HepG2 (cell line): Measurements from ENCODE around the gene EPHB4. TPM values are rescaled to one million over a fixed set of nuclear protein-coding genes. Genes with fewer than 3 reads are reported as not detected.

Experiments
- ATAC-seq: fragments of 200-7000 bp; cut with Tn5 transposase; 3 replicates; pipeline ENCODE4 v1.9.1; 2020; ENCODE audit warnings: mild to moderate bottlenecking, moderate library complexity
- BruUV-seq: library from RNA; stranded (reverse); fragments of 400-500 nt; replicated peaks from 2 replicates; lab custom pipeline; 2021; lab: Mats Ljungman, UMichigan
- CTCF ChIA-PET: fragments of 300-600 bp; formaldehyde crosslinking; extraction: SDS; loops from one replicate; lab custom pipeline; 2021; ENCODE audit warnings: low total read pairs, inconsistent platforms, low intra/inter-chr PET ratio; lab: Yijun Ruan, JAX
- POLR2A ChIA-PET: fragments of 350-600 bp; sonication (Branson Sonifier 250); formaldehyde crosslinking; loops from one replicate; lab custom pipeline; 2020; ENCODE audit warnings: antibody characterized with exemption, inconsistent platforms; lab: Yijun Ruan, JAX
- DNase-seq: peaks from one replicate; pipeline ENCODE4 v3.0.0-alpha.2; 2015; ENCODE audit warnings: low spot score
- FAIRE-seq: peaks from 3 replicates; lab custom pipeline; 2011; peaks lifted over from hg19 to GRCh38; lab: Jason Lieb, UNC
- H2AFZ ChIP-seq: one replicate; pipeline ENCODE4 v1.6.1; 2011; ENCODE audit warnings: low read length, inconsistent platforms
- H3K27ac ChIP-seq: fragments of 300-600 bp; 3 replicates; pipeline ENCODE4 v1.8.0; 2011; ENCODE audit warnings: mixed run types, mild to moderate bottlenecking, mixed read lengths, low read length, inconsistent platforms; ENCODE audit not compliant: insufficient read depth; ENCODE audit errors: extremely low read length
- H3K27me3 ChIP-seq, 2 experiments: fragments of 200-600 bp in 1 of 2; 2 replicates in 1 of 2; 3 replicates in 1 of 2; pipeline versions ENCODE4 v1.6.0 to v1.8.0; 2011; ENCODE audit warnings: low read length in 2 of 2, mild to moderate bottlenecking in 2 of 2, moderate library complexity in 2 of 2, inconsistent platforms in 1 of 2; ENCODE audit not compliant: insufficient read depth in 2 of 2, control insufficient read depth in 1 of 2
- H3K36me3 ChIP-seq, 2 experiments: fragments of 200-600 bp in 1 of 2; replicated peaks in 1 of 2; 2 replicates in 1 of 2; 3 replicates in 1 of 2; pipeline versions ENCODE4 v1.5.1 to v1.8.0; 2011; ENCODE audit warnings: low read length in 2 of 2, inconsistent platforms in 1 of 2; ENCODE audit not compliant: insufficient read depth in 2 of 2, control insufficient read depth in 1 of 2
- H3K4me1 ChIP-seq: 2 replicates; pipeline ENCODE4 v1.5.1; 2012; ENCODE audit warnings: low read length, inconsistent platforms; ENCODE audit not compliant: insufficient read depth
- H3K4me2 ChIP-seq: 2 replicates; pipeline ENCODE4 v1.6.0; 2011; ENCODE audit warnings: low read depth, low read length, inconsistent platforms
- H3K4me3 ChIP-seq, 3 experiments: fragments of 200-600 bp in 1 of 3; sonication (generic), shearing (Covaris generic) in 1 of 3; replicated peaks in 1 of 3; 2 replicates each; pipeline ENCODE4 v1.5.1; 2011 to 2016; ENCODE audit warnings: low read length in 3 of 3, inconsistent platforms in 2 of 3, low read depth in 2 of 3, mild to moderate bottlenecking in 2 of 3, control low read depth in 1 of 3, mixed read lengths in 1 of 3; ENCODE audit not compliant: insufficient read depth in 1 of 3
- H3K79me2 ChIP-seq: one replicate; pipeline ENCODE4 v1.6.1; 2011; ENCODE audit warnings: low read length, inconsistent platforms; ENCODE audit not compliant: insufficient read depth
- H3K9ac ChIP-seq: 2 replicates; pipeline ENCODE4 v1.6.0; 2011; ENCODE audit warnings: mild to moderate bottlenecking, low read depth, low read length, inconsistent platforms; ENCODE audit not compliant: insufficient read depth
- H3K9me3 ChIP-seq: 2 replicates; pipeline ENCODE4 v1.5.1; 2012; ENCODE audit warnings: mild to moderate bottlenecking, low read length
- H4K20me1 ChIP-seq: 2 replicates; pipeline ENCODE4 v1.6.0; 2011; ENCODE audit warnings: inconsistent platforms, mild to moderate bottlenecking, low read length, moderate library complexity; ENCODE audit not compliant: insufficient read depth
- AGO2 ChIP-seq: fragments of 200-400 bp; formaldehyde crosslinking; optimal IDR thresholded peaks from 2 replicates; pipeline ENCODE3; 2017; ENCODE audit warnings: mild to moderate bottlenecking, low read depth, low read length, moderate library complexity
- NFIC ChIP-seq: IDR thresholded peaks from 2 replicates; pipeline ENCODE4 v1.6.1; 2012; ENCODE audit warnings: mild to moderate bottlenecking, low read length, inconsistent platforms
- NR2F6 ChIP-seq, 2 experiments: IDR thresholded peaks; 2 replicates each; pipeline ENCODE4 v1.6.1; 2016; ENCODE audit warnings: antibody characterized with exemption in 1 of 2, mild to moderate bottlenecking in 1 of 2
- RBFOX2 ChIP-seq: fragments of 200-400 bp; formaldehyde crosslinking; IDR thresholded peaks from 2 replicates; pipeline ENCODE4 v1.6.1; 2017; ENCODE audit warnings: low read depth, mild to moderate bottlenecking, low read length
- SPEN ChIP-seq: sonication (generic); formaldehyde crosslinking; IDR thresholded peaks from 2 replicates; pipeline ENCODE4 v1.5.1; 2020; ENCODE audit warnings: low read depth, mild to moderate bottlenecking, missing genetic modification reagents
- ZNF510 ChIP-seq: sonication (generic); formaldehyde crosslinking; IDR thresholded peaks from 2 replicates; pipeline ENCODE4 v1.4.0; 2020; ENCODE audit warnings: low read depth, mild to moderate bottlenecking, missing genetic modification reagents
- ZNF615 ChIP-seq: sonication (generic); formaldehyde crosslinking; IDR thresholded peaks from 2 replicates; pipeline ENCODE4 v1.5.0; 2020; ENCODE audit warnings: mild to moderate bottlenecking, missing genetic modification reagents, borderline replicate concordance
- WGBS: methylation state at CpG from one replicate; pipeline ENCODE4 v1.1.6; 2017; ENCODE audit warnings: low lambda C conversion rate; 5-methylcytosine and 5-hydroxymethylcytosine counted together
- in situ Hi-C: cut with HindIII; loops from 2 replicates; pipeline ENCODE4 v1.10.0; 2017; ENCODE audit warnings: low pct_unique_long_range_greater_than_20kb; ENCODE audit not compliant: extremely low pct_ligation_motif_present
- intact Hi-C: fragments of 100-400 bp; cut with micrococcal nuclease; formaldehyde crosslinking; loops from one replicate; pipeline ENCODE4 v1.10.0; 2022; ENCODE audit not compliant: unreplicated experiment
- polyA plus RNA-seq, 8 experiments: library from polyadenylated mRNA; depleted of rRNA in 3 of 8; stranded (reverse) in 7 of 8; unstranded in 1 of 8; fragments of >200 nt; fragmentation: Illumina TruSeq in 4 of 8; extraction: Trizol in 4 of 8; gene quantifications; 2 replicates each; pipeline versions ENCODE4 v1.2.1 to v1.2.3, GENCODE V29; 2011 to 2016; ENCODE audit warnings: low read depth in 4 of 8, missing spikeins in 1 of 8, mixed read lengths in 1 of 8; ENCODE audit not compliant: insufficient read depth in 1 of 8
- total RNA-seq, 5 experiments: library from RNA; depleted of rRNA; stranded (reverse); fragments of >200 nt; fragmentation: Illumina TruSeq; extraction: Trizol; gene quantifications; 2 replicates each; pipeline ENCODE4 v1.2.3, GENCODE V29; 2016; ENCODE audit warnings: low read depth in 1 of 5
- TF ChIP-seq, protein P1 (sequence below): sonication (generic); formaldehyde crosslinking; IDR thresholded peaks from 2 replicates; pipeline ENCODE4 v1.8.1; 2023; ENCODE audit warnings: mild to moderate bottlenecking, missing genetic modification reagents, borderline replicate concordance
- TF ChIP-seq, protein P2 (sequence below): sonication (generic); formaldehyde crosslinking; IDR thresholded peaks from 2 replicates; pipeline ENCODE4 v1.5.0; 2020; ENCODE audit warnings: mild to moderate bottlenecking, missing genetic modification reagents, borderline replicate concordance

Gene EPHB4
- total and polyA plus RNA-seq, 2 of the 13 experiments (the other 11 are each of a cell fraction or from before 2014, with no cell fraction given): 61.4 to 69.6 TPM

DNA sequence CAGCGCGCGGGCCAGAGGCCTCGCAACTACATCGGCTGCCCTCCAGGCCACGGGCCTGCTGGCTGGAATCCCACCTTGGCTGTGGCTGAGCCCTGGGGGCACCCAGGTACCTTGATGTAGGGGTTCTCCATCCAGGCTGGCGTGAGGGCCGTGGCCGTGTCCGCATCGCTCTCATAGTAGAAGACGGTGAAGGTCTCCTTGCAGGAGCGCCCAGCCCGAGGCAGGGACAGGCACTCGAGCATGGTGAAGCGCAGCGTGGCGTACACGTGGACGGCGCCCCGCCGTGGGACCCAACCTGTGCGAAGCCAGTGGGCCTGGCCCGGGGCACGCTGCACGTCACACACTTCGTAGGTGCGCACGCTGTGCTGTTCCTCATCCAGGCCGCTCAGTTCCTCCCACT lies 3.8 kb downstream of the EPHB4 start:
- POLR2A ChIA-PET: interaction anchor here (1.1 kb wide), 1 partner anchor 22 kb away, joined by 4 read pairs; no protein-coding TSS in a partner anchor
- DNase-seq (no peak), ATAC-seq (no peak), FAIRE-seq (no peak)
- Histone ChIP-seq H3K27ac (peak overlapping the region; percentile 38), H3K27me3 (no peaks in the 10 kb centered on the region; a peak in 2 of 5 replicates), H2AFZ (no peak overlapping the region), H3K9ac (no peak overlapping the region), H4K20me1 (peaks cover 13% of the 10 kb centered on the region; the same call in 1 of the 2 replicates), H3K79me2 (peaks cover 32% of the 10 kb centered on the region), H3K4me2 (no peak overlapping the region), H3K36me3 (peaks cover 27 to 41% of the 10 kb centered on the region in 2 experiments), H3K9me3 (no peaks in the 10 kb centered on the region), H3K4me3 (no peak overlapping the region), H3K4me1 (peaks cover 33% of the 10 kb centered on the region)
- intact Hi-C loops (no loop called here), in situ Hi-C loops (no loop called here)
- no peak for TF ChIP-seq ZNF510 (CRISPR knock-in tag)
- no peak for TF ChIP-seq SPEN (CRISPR knock-in tag)
- TF ChIP-seq NFIC: no peak
- TF ChIP-seq ZNF615 (CRISPR knock-in tag): no peak
- peak; percentile 81 for TF ChIP-seq AGO2
- no peak for TF ChIP-seq NR2F6 (IDR thresholded peaks at IDR 0.05)
- no peak for TF ChIP-seq NR2F6 (CRISPR knock-in tag; IDR thresholded peaks at IDR 0.05)
- TF ChIP-seq, protein P1, sequence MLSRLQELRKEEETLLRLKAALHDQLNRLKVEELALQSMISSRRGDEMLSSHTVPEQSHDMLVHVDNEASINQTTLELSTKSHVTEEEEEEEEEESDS (CRISPR knock-in tag): no peak
- peak; percentile 54; the same call in 1 of the 2 replicates for TF ChIP-seq RBFOX2
- TF ChIP-seq, protein P2, sequence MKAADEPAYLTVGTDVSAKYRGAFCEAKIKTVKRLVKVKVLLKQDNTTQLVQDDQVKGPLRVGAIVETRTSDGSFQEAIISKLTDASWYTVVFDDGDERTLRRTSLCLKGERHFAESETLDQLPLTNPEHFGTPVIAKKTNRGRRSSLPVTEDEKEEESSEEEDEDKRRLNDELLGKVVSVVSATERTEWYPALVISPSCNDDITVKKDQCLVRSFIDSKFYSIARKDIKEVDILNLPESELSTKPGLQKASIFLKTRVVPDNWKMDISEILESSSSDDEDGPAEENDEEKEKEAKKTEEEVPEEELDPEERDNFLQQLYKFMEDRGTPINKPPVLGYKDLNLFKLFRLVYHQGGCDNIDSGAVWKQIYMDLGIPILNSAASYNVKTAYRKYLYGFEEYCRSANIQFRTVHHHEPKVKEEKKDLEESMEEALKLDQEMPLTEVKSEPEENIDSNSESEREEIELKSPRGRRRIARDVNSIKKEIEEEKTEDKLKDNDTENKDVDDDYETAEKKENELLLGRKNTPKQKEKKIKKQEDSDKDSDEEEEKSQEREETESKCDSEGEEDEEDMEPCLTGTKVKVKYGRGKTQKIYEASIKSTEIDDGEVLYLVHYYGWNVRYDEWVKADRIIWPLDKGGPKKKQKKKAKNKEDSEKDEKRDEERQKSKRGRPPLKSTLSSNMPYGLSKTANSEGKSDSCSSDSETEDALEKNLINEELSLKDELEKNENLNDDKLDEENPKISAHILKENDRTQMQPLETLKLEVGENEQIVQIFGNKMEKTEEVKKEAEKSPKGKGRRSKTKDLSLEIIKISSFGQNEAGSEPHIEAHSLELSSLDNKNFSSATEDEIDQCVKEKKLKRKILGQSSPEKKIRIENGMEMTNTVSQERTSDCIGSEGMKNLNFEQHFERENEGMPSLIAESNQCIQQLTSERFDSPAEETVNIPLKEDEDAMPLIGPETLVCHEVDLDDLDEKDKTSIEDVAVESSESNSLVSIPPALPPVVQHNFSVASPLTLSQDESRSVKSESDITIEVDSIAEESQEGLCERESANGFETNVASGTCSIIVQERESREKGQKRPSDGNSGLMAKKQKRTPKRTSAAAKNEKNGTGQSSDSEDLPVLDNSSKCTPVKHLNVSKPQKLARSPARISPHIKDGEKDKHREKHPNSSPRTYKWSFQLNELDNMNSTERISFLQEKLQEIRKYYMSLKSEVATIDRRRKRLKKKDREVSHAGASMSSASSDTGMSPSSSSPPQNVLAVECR: no peak
- CTCF ChIA-PET: no interaction called here
- BruUV-seq: no TSS peak
- 96% methylated on average over 31 of the region's 31 CpGs for WGBS
